Suppressor macrophage treated with lipopolysaccharide for 1 hour (primary cell): ENCODE data around the gene OXNAD1.
A peak's percentile ranks its signal among the peaks of the same experiment; 100 is the strongest.

ENCODE experiments used
- DNase-seq, 3 donors: peaks; one replicate each; pipeline ENCODE4 v3.0.0-alpha.2; 2020 to 2022

Gene OXNAD1

GRCh38 chr3:16331319-16331883 lies 66.4 kb downstream of the OXNAD1 start:
- no peak for DNase-seq

GRCh38 chr3:16332904-16333426 lies 68.0 kb downstream of the OXNAD1 start:
- no peak for DNase-seq

GRCh38 chr3:16334909-16335308 lies 69.9 kb downstream of the OXNAD1 start:
- no peak for DNase-seq

- DNase-seq: no peak
Measured at GRCh38 chr3:16335333-16335732, 70.3 kb downstream of the OXNAD1 start.

- no peak for DNase-seq
Measured at GRCh38 chr3:16335772-16336645, 71.0 kb downstream of the OXNAD1 start.

GRCh38 chr3:16336825-16337224 lies 71.8 kb downstream of the OXNAD1 start:
- no peak for DNase-seq

- peak; percentile 31 to 52 (median 45) for DNase-seq
Measured at GRCh38 chr3:16337856-16338540, 73.0 kb downstream of the OXNAD1 start.

GRCh38 chr3:16338999-16339398 lies 74.0 kb downstream of the OXNAD1 start:
- DNase-seq: peak; percentile 83 to 93 (median 91)

- no peak for DNase-seq
Measured at GRCh38 chr3:16343101-16343500, 78.1 kb downstream of the OXNAD1 start.

- DNase-seq: no peak
Measured at GRCh38 chr3:16346413-16347081, 81.5 kb downstream of the OXNAD1 start.

- no peak for DNase-seq
Measured at GRCh38 chr3:16347548-16347947, 82.5 kb downstream of the OXNAD1 start.

GRCh38 chr3:16349986-16350596 lies 85.1 kb downstream of the OXNAD1 start:
- DNase-seq: peak; percentile 30 to 57 (median 46)

GRCh38 chr3:16350597-16351318 lies 85.7 kb downstream of the OXNAD1 start:
- no peak for DNase-seq

- no peak for DNase-seq
Measured at GRCh38 chr3:16352428-16352827, 87.4 kb downstream of the OXNAD1 start.

- DNase-seq: no peak
Measured at GRCh38 chr3:16354291-16354690, 89.3 kb downstream of the OXNAD1 start.
